Measurements from ENCODE around the gene ATP2C2.

GRCh38 chr16:84461413-84462295, 93.3 kb downstream of the ATP2C2 start:
- no peak for TF ChIP-seq CTCF (conservative IDR thresholded peaks at IDR 0.05)
- no peak for TF ChIP-seq ZFX (IDR thresholded peaks at IDR 0.05)

All from C4-2B (cell line).